GM23248 (cell line): ENCODE results near the gene RAD54L2. TPM values are rescaled to one million over a fixed set of nuclear protein-coding genes. Genes with fewer than 3 reads are reported as not detected.

Source experiments
- DNase-seq: peaks from one replicate; pipeline ENCODE4 v3.0.0-alpha.2; 2015
- H2AFZ ChIP-seq: fragments of 200-600 bp; sonication (generic); 2 replicates; pipeline ENCODE4 v1.6.1; 2016; ENCODE audit warnings: antibody characterized with exemption
- H3F3A ChIP-seq: fragments of 200-600 bp; sonication (generic); 2 replicates; pipeline ENCODE4 v1.6.1; 2016; ENCODE audit warnings: mild to moderate bottlenecking, antibody characterized with exemption, mixed run types; ENCODE audit not compliant: insufficient read depth
- H3K27ac ChIP-seq: fragments of 200-600 bp; sonication (generic); 2 replicates; pipeline ENCODE4 v1.5.1; 2016; ENCODE audit warnings: mild to moderate bottlenecking
- H3K27me3 ChIP-seq: fragments of 200-600 bp; sonication (generic); replicated peaks from 2 replicates; pipeline ENCODE4 v1.6.1; 2016; ENCODE audit warnings: mild to moderate bottlenecking; ENCODE audit not compliant: insufficient read depth
- H3K36me3 ChIP-seq: fragments of 200-600 bp; sonication (generic); 2 replicates; pipeline ENCODE4 v1.6.1; 2016; ENCODE audit warnings: low read depth, mild to moderate bottlenecking
- H3K4me1 ChIP-seq: fragments of 200-600 bp; sonication (generic); 2 replicates; pipeline ENCODE4 v1.6.1; 2016; ENCODE audit warnings: mild to moderate bottlenecking; ENCODE audit not compliant: insufficient read depth
- H3K4me2 ChIP-seq: fragments of 200-600 bp; sonication (generic); one replicate; pipeline ENCODE4 v1.6.1; 2016; ENCODE audit warnings: mild to moderate bottlenecking; ENCODE audit not compliant: unreplicated experiment
- H3K4me3 ChIP-seq: fragments of 200-600 bp; sonication (generic); 2 replicates; pipeline ENCODE4 v1.5.1; 2016; ENCODE audit warnings: mild to moderate bottlenecking
- H3K79me2 ChIP-seq: fragments of 200-600 bp; sonication (generic); 2 replicates; pipeline ENCODE4 v1.6.1; 2016; ENCODE audit warnings: mild to moderate bottlenecking; ENCODE audit not compliant: insufficient read depth
- H3K9ac ChIP-seq: fragments of 200-600 bp; sonication (generic); 2 replicates; pipeline ENCODE4 v1.6.1; 2016; ENCODE audit warnings: mild to moderate bottlenecking
- H3K9me2 ChIP-seq: fragments of 200-600 bp; sonication (generic); 2 replicates; pipeline ENCODE4 v1.6.1; 2016; ENCODE audit warnings: mixed run types, mild to moderate bottlenecking, moderate library complexity; ENCODE audit not compliant: insufficient read depth
- H3K9me3 ChIP-seq: fragments of 200-600 bp; sonication (generic); one replicate; pipeline ENCODE4 v1.6.1; 2017; ENCODE audit warnings: low read depth
- H4K20me1 ChIP-seq: fragments of 200-600 bp; sonication (generic); 2 replicates; pipeline ENCODE4 v1.6.0; 2016; ENCODE audit not compliant: insufficient read depth
- EZH2 ChIP-seq: fragments of 200-600 bp; sonication (generic); IDR thresholded peaks from 2 replicates; pipeline ENCODE4 v1.6.1; 2018; ENCODE audit warnings: antibody characterized with exemption, mild to moderate bottlenecking; ENCODE audit not compliant: insufficient read depth, poor library complexity, severe bottlenecking
- EZH2phosphoT487 ChIP-seq: fragments of 200-600 bp; sonication (generic); IDR thresholded peaks from 2 replicates; pipeline ENCODE4 v1.6.1; 2018; ENCODE audit warnings: antibody characterized with exemption, moderate library complexity, mild to moderate bottlenecking, low read depth; ENCODE audit not compliant: insufficient read depth
- WGBS, 2 experiments: methylation state at CpG; one replicate each; pipeline ENCODE4 v1.1.6; 2015 to 2017; ENCODE audit warnings: low lambda C conversion rate in 2 of 2, low coverage in 1 of 2; ENCODE audit errors: missing lambda C conversion rate in 2 of 2; 5-methylcytosine and 5-hydroxymethylcytosine counted together
- in situ Hi-C: fragments of 300-500 bp; cut with MboI; formaldehyde crosslinking; loops from 2 replicates; pipeline ENCODE4 v1.15.0; 2020
- polyA plus RNA-seq: library from polyadenylated mRNA; unstranded; fragments of >200 nt; fragmentation: Nextera tagmentation; extraction: Ambion mirVana; gene quantifications from 2 replicates; pipeline ENCODE4 v1.2.1, GENCODE V29; 2016
- total RNA-seq: library from RNA; depleted of rRNA; stranded (reverse); fragments of >200 nt; shearing (Covaris generic); gene quantifications from 2 replicates; pipeline ENCODE4 v1.2.3, GENCODE V29; 2014; rRNA removed

RAD54L2 gene, protein sequence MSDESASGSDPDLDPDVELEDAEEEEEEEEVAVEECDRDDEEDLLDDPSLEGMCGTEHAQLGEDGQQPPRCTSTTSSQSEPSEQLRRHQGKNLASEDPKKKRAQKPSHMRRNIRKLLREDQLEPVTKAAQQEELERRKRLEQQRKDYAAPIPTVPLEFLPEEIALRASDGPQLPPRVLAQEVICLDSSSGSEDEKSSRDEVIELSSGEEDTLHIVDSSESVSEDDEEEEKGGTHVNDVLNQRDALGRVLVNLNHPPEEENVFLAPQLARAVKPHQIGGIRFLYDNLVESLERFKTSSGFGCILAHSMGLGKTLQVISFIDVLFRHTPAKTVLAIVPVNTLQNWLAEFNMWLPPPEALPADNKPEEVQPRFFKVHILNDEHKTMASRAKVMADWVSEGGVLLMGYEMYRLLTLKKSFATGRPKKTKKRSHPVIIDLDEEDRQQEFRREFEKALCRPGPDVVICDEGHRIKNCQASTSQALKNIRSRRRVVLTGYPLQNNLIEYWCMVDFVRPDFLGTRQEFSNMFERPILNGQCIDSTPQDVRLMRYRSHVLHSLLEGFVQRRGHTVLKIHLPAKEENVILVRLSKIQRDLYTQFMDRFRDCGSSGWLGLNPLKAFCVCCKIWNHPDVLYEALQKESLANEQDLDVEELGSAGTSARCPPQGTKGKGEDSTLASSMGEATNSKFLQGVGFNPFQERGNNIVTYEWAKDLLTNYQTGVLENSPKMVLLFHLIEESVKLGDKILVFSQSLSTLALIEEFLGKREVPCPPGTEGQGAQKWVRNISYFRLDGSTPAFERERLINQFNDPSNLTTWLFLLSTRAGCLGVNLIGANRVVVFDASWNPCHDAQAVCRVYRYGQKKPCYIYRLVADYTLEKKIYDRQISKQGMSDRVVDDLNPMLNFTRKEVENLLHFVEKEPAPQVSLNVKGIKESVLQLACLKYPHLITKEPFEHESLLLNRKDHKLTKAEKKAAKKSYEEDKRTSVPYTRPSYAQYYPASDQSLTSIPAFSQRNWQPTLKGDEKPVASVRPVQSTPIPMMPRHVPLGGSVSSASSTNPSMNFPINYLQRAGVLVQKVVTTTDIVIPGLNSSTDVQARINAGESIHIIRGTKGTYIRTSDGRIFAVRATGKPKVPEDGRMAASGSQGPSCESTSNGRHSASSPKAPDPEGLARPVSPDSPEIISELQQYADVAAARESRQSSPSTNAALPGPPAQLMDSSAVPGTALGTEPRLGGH (N-terminal part only)
- total RNA-seq = 8.5 and 14.2 TPM in 2 replicates
- 9.2 TPM in 2 replicates for polyA plus RNA-seq

- H2AFZ ChIP-seq = peak within 1 kb of the TSS; percentile 100
- WGBS, 2 experiments = 1% methylated on average over 55 to 90 of the region's 91 CpGs
- H4K20me1 ChIP-seq = peaks cover 4% of the 10 kb centered on the region; the same call in 1 of the 2 replicates
- DNase-seq = peak; percentile 93
- peaks cover 30% of the 10 kb centered on the region for H3F3A ChIP-seq
- H3K79me2 ChIP-seq = peaks cover 51% of the 10 kb centered on the region
- H3K36me3 ChIP-seq = no peaks in the 10 kb centered on the region
- no peaks in the 10 kb centered on the region for H3K9me3 ChIP-seq
- no peaks in the 10 kb centered on the region for H3K27me3 ChIP-seq
- TF ChIP-seq EZH2phosphoT487 = no peak
- no peak for TF ChIP-seq EZH2
- H3K4me3 ChIP-seq = peak within 1 kb of the TSS; percentile 90
- H3K4me1 ChIP-seq = peaks cover 14% of the 10 kb centered on the region
- peak within 1 kb of the TSS; percentile 97 for H3K9ac ChIP-seq
- peak within 1 kb of the TSS; percentile 97 for H3K4me2 ChIP-seq
- in situ Hi-C loops = no loop called here
- no peaks in the 10 kb centered on the region for H3K9me2 ChIP-seq
- peak within 1 kb of the TSS; percentile 85 for H3K27ac ChIP-seq
Observed at GRCh38 chr3:51538459-51539290, at the start of gene RAD54L2. TSS of gene RAD54L2 (plus strand) at chr3:51538719. CDS start at chr3:51590421, 51,702 bp downstream.

DNA sequence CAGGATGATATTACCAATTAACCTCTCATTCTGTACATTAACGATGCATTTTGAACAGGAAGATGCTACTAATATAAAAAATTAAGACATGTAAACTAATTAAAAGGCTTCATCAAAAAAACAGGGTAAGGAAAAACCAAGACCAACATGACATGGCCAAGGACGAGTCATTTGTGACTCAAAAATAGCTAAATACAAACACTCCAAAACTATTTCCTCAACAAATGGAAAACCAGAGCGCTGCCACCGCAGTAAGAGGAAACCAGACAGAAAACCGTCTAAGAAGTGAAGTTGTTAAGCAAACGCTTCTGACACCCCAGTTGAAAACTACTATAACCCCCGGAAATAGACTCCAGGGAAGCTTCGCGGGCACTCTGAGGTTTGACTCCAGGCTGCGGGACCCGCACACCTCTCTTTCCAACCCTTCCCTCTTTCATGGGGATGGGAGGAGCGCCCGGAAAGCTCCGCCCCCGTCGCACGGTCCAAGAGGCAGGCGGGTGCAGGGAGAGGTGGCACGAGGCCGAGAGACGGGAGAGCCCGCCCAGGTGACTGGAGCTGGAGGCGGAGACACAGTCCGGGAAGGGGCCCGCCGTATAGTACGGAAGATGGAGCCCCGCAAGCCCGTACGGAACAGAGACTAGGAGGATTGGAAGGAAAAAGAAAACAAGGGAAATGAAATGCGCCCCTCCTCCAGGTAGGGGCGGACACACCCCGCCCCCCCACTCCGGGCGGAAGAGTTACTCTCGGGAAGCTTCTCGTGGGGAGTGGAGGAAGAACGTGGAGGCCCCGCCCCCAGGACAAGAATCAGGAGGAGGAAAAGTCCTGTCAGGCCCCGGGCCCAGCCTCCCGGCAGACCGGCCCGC is 39.4 kb upstream of the RAD54L2 start:
- WGBS, 2 experiments = 0 to 1% methylated on average over 36 to 43 of the region's 43 CpGs
- in situ Hi-C loops = no loop called here

DNA sequence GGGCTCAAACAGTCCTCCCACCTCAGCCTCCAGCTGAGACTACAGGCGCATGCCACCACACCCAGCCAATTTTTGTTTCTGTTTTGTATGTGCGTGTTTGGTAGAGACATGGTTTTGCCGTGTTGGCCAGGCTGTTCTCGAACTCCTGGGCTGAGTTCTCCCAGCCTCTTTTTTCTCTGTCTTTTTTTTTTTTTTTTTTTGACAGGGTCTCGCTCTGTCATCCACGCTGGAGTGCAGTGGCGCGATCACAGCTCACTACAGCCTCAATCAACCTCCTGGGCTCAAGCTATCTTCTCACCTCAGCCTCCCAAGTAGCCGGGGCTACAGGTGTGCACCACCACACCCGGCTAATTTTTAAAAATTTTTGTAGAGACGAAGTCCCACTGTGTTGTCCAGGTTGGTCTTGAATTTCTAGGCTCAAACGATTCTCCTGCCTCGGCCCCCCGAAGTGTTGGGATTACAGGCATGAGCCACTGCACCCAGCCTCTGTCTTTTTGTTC is 37.8 kb upstream of the RAD54L2 start:
- H2AFZ ChIP-seq = peak overlapping the region; percentile 95

More for the DNA sequence above, 39.4 kb upstream of the RAD54L2 start:
- Histone ChIP-seq H3K36me3 (no peaks in the 10 kb centered on the region), H3K79me2 (peaks cover 46% of the 10 kb centered on the region), H3K4me2 (peak overlapping the region; percentile 82), H3K27ac (peak overlapping the region; percentile 81), H3K9me3 (no peaks in the 10 kb centered on the region), H3F3A (peaks cover 6% of the 10 kb centered on the region; the same call in 1 of the 2 replicates), H3K9ac (peak overlapping the region; percentile 91), H3K4me1 (peaks cover 7% of the 10 kb centered on the region), H3K27me3 (no peaks in the 10 kb centered on the region), H3K9me2 (no peaks in the 10 kb centered on the region), H4K20me1 (no peaks in the 10 kb centered on the region), H2AFZ (peak overlapping the region; percentile 79), H3K4me3 (peak overlapping the region; percentile 84)
- peak; percentile 96 for DNase-seq
- TF ChIP-seq EZH2 (no peak), EZH2phosphoT487 (no peak)

More for the DNA sequence above, 37.8 kb upstream of the RAD54L2 start:
- Histone ChIP-seq H3F3A (peaks cover 6% of the 10 kb centered on the region; the same call in 1 of the 2 replicates), H3K27me3 (no peaks in the 10 kb centered on the region), H3K9ac (peak overlapping the region; percentile 69), H3K9me2 (no peaks in the 10 kb centered on the region), H3K4me2 (peak overlapping the region; percentile 84), H3K4me3 (peak overlapping the region; percentile 59), H3K27ac (peak overlapping the region; percentile 81), H3K4me1 (peaks cover 7% of the 10 kb centered on the region), H3K36me3 (no peaks in the 10 kb centered on the region), H3K9me3 (no peaks in the 10 kb centered on the region), H3K79me2 (peaks cover 32% of the 10 kb centered on the region), H4K20me1 (no peaks in the 10 kb centered on the region)
- 95 to 97% methylated on average over 14 of the region's 14 CpGs for WGBS, 2 experiments
- TF ChIP-seq EZH2phosphoT487 = no peak
- TF ChIP-seq EZH2 = no peak
- DNase-seq = no peak
- in situ Hi-C loops = loop anchor here (10.0 kb wide), 1 partner anchor 164 kb away; no protein-coding TSS in a partner anchor
